Sigmoid colon (tissue), 4 donors: ENCODE results near the gene MDFI.

Experiments used
- EP300 ChIP-seq, 4 donors: sonication (generic); formaldehyde crosslinking; IDR thresholded peaks; one replicate each; pipeline ENCODE4 v1.6.1; 2017; ENCODE audit warnings: antibody characterized with exemption in 4 of 4
- POLR2A ChIP-seq, 2 donors: fragments of 450-650 bp; IDR thresholded peaks; one replicate each; pipeline ENCODE4 v1.6.1; 2016; ENCODE audit warnings: antibody characterized with exemption in 2 of 2, mild to moderate bottlenecking in 2 of 2, moderate library complexity in 2 of 2
- POLR2AphosphoS5 ChIP-seq, 4 donors: sonication (generic); formaldehyde crosslinking; IDR thresholded peaks; one replicate each; pipeline ENCODE4 v1.6.1; 2017; ENCODE audit warnings: antibody characterized with exemption in 4 of 4
- TF ChIP-seq, protein P1 (sequence below), 4 experiments: fragments of 450-650 bp in 3 of 4; fragments of 200-600 bp in 1 of 4; IDR thresholded peaks; one replicate each; pipeline ENCODE4 v1.5.1; 2016 to 2019; ENCODE audit warnings: antibody characterized with exemption in 4 of 4, mild to moderate bottlenecking in 3 of 4, moderate library complexity in 2 of 4

DNA sequence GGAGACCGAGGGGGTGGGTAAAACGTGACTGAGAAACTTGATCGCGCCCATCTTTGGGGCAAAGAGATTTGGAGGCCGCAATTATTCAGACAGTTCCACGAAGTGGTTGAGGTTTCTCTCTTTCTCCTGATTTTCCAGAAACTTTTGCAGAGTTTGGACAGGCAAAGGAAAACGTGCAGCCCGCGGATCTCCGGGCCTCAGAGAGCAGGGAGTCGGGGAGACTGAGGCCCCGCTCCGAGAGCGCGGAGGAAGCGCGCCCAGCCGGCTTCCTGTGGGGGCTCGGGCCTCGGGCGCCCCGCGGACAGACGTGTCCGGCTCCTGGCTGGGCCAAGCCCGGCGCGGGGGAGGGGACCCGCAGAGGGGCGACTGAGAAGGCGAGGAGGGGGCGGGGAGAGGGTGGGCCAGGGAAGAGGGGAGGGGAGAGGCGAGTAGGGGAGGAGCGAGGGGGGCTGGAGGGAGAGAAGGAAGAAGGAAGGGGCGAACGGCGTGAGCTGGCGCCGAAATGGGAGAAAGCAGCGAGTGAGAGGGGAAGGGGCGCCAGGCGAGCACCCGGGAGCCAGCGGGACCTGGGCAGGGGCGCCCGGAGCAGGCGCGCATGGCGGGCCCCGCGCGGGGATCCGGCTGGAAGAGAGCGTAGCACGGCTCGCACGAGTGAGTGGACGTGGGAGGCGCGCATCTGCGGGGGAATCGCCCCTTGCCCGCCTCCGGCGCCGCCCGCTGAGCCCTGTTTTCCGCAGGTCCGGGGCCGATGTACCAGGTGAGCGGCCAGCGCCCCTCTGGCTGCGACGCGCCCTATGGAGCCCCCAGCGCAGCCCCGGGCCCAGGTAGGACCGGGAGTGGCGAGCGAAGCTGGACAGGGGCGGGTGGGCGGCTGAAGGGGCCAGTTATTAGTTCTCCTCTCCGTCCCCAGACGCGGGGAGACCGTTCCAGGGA lies at the start of gene MDFI:
- TF ChIP-seq POLR2AphosphoS5 (IDR thresholded peaks at IDR 0.05): no peak
- TF ChIP-seq, protein P1, sequence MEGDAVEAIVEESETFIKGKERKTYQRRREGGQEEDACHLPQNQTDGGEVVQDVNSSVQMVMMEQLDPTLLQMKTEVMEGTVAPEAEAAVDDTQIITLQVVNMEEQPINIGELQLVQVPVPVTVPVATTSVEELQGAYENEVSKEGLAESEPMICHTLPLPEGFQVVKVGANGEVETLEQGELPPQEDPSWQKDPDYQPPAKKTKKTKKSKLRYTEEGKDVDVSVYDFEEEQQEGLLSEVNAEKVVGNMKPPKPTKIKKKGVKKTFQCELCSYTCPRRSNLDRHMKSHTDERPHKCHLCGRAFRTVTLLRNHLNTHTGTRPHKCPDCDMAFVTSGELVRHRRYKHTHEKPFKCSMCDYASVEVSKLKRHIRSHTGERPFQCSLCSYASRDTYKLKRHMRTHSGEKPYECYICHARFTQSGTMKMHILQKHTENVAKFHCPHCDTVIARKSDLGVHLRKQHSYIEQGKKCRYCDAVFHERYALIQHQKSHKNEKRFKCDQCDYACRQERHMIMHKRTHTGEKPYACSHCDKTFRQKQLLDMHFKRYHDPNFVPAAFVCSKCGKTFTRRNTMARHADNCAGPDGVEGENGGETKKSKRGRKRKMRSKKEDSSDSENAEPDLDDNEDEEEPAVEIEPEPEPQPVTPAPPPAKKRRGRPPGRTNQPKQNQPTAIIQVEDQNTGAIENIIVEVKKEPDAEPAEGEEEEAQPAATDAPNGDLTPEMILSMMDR (IDR thresholded peaks at IDR 0.05): no peak
- TF ChIP-seq POLR2A (IDR thresholded peaks at IDR 0.05): no peak
- no peak for TF ChIP-seq EP300 (IDR thresholded peaks at IDR 0.05)
